Keratinocyte (primary cell): Measurements from ENCODE around the gene MFSD6. TPM values are rescaled to one million over a fixed set of nuclear protein-coding genes. Genes with fewer than 3 reads are reported as not detected.
A peak's percentile ranks its signal among the peaks of the same experiment; 100 is the strongest.

ENCODE experiments used
- DNase-seq: peaks from one replicate; pipeline ENCODE4 v3.0.0-alpha.2; 2011; ENCODE audit warnings: low read depth, missing footprints, low spot score
- FAIRE-seq: peaks from 2 replicates; lab custom pipeline; 2011; peaks lifted over from hg19 to GRCh38; lab: Jason Lieb, UNC
- H2AFZ ChIP-seq: 2 replicates; pipeline ENCODE4 v1.6.0; 2012; ENCODE audit warnings: low read length, control low read depth, inconsistent platforms; ENCODE audit not compliant: control insufficient read depth
- H3K27ac ChIP-seq: 2 replicates; pipeline ENCODE4 v1.5.1; 2011; ENCODE audit warnings: low read length; ENCODE audit not compliant: control insufficient read depth, insufficient read depth
- H3K27me3 ChIP-seq: 3 replicates; pipeline ENCODE4 v1.6.0; 2011; ENCODE audit warnings: low read length; ENCODE audit not compliant: control insufficient read depth, insufficient read depth; ENCODE audit errors: extremely low read depth
- H3K36me3 ChIP-seq, 2 experiments: 2 replicates in 1 of 2; 3 replicates in 1 of 2; pipeline ENCODE4 v1.5.1; 2011; ENCODE audit warnings: low read length in 2 of 2, mild to moderate bottlenecking in 1 of 2; ENCODE audit not compliant: control insufficient read depth in 2 of 2, insufficient read depth in 2 of 2; ENCODE audit errors: extremely low read depth in 1 of 2
- H3K4me1 ChIP-seq: 3 replicates; pipeline ENCODE4 v1.5.1; 2011; ENCODE audit warnings: low read length; ENCODE audit not compliant: control insufficient read depth, insufficient read depth; ENCODE audit errors: extremely low read depth
- H3K4me2 ChIP-seq: 3 replicates; pipeline ENCODE4 v1.6.0; 2011; ENCODE audit warnings: low read depth, low read length; ENCODE audit not compliant: control insufficient read depth, insufficient read depth; ENCODE audit errors: extremely low read depth
- H3K4me3 ChIP-seq, 3 experiments: fragments of 200-600 bp in 1 of 3; sonication (generic) in 1 of 3; 2 replicates in 2 of 3; 3 replicates in 1 of 3; pipeline ENCODE4 v1.5.1; 2011 to 2016; ENCODE audit warnings: low read length in 3 of 3, mild to moderate bottlenecking in 3 of 3, control low read depth in 2 of 3, inconsistent platforms in 1 of 3, low read depth in 1 of 3, mixed read lengths in 1 of 3, mixed run types in 1 of 3, moderate library complexity in 1 of 3; ENCODE audit not compliant: control insufficient read depth in 2 of 3, insufficient read depth in 2 of 3; ENCODE audit errors: extremely low read depth in 1 of 3
- H3K79me2 ChIP-seq: 2 replicates; pipeline ENCODE4 v1.6.0; 2012; ENCODE audit warnings: low read length; ENCODE audit not compliant: control insufficient read depth, insufficient read depth
- H3K9ac ChIP-seq: 3 replicates; pipeline ENCODE4 v1.6.0; 2011; ENCODE audit warnings: low read length; ENCODE audit not compliant: control insufficient read depth, insufficient read depth; ENCODE audit errors: extremely low read depth
- H3K9me1 ChIP-seq: 3 replicates; pipeline ENCODE4 v1.6.0; 2011; ENCODE audit warnings: low read length; ENCODE audit not compliant: control insufficient read depth, insufficient read depth; ENCODE audit errors: extremely low read depth
- H3K9me3 ChIP-seq: 2 replicates; pipeline ENCODE4 v1.5.1; 2012; ENCODE audit warnings: low read depth, low read length; ENCODE audit not compliant: control insufficient read depth
- H4K20me1 ChIP-seq: 3 replicates; pipeline ENCODE4 v1.6.0; 2011; ENCODE audit warnings: low read length; ENCODE audit not compliant: control insufficient read depth, insufficient read depth; ENCODE audit errors: extremely low read depth
- EZH2 ChIP-seq: IDR thresholded peaks from one replicate; pipeline ENCODE4 v1.6.1; 2012; ENCODE audit warnings: inconsistent platforms, mild to moderate bottlenecking, low read length, moderate library complexity
- dilution Hi-C: fragments of 300-500 bp; cut with MboI; formaldehyde crosslinking; loops from one replicate; pipeline ENCODE4 v1.7.0; 2020; ENCODE audit warnings: low sequenced_read_pairs; ENCODE audit not compliant: extremely low pct_ligation_motif_present
- polyA plus RNA-seq, 5 experiments: library from polyadenylated mRNA; depleted of rRNA in 3 of 5; stranded (reverse) in 3 of 5; stranded (forward) in 1 of 5; unstranded in 1 of 5; fragments of >200 nt; gene quantifications; 1 replicate in 1 of 5; 2 replicates in 3 of 5; 3 replicates in 1 of 5; pipeline versions ENCODE4 v1.2.1 to v1.2.3, GENCODE V29; 2011 to 2012; ENCODE audit warnings: missing spikeins in 2 of 5, low read depth in 1 of 5, low replicate concordance in 1 of 5
- TF ChIP-seq, protein P1 (sequence below), 3 experiments: IDR thresholded peaks in 1 of 3; conservative IDR thresholded peaks in 1 of 3; optimal IDR thresholded peaks in 1 of 3; 2 replicates in 2 of 3; 3 replicates in 1 of 3; pipeline versions ENCODE3 to v1.5.1; 2011; ENCODE audit warnings: low read length in 3 of 3, mild to moderate bottlenecking in 3 of 3, moderate library complexity in 2 of 3, control low read depth in 1 of 3, inconsistent platforms in 1 of 3; ENCODE audit not compliant: insufficient read depth in 2 of 3; ENCODE audit errors: extremely low read depth in 1 of 3

The MFSD6 gene
- polyA plus RNA-seq, 1 donor (not counting 4 experiments of a cell fraction or from before 2014, with no cell fraction given) = 11.0 TPM

GRCh38 chr2:190530248-190530900 is 122.2 kb downstream of the MFSD6 start:
- H3K27ac ChIP-seq = no peak overlapping the region
- TF ChIP-seq, protein P1, sequence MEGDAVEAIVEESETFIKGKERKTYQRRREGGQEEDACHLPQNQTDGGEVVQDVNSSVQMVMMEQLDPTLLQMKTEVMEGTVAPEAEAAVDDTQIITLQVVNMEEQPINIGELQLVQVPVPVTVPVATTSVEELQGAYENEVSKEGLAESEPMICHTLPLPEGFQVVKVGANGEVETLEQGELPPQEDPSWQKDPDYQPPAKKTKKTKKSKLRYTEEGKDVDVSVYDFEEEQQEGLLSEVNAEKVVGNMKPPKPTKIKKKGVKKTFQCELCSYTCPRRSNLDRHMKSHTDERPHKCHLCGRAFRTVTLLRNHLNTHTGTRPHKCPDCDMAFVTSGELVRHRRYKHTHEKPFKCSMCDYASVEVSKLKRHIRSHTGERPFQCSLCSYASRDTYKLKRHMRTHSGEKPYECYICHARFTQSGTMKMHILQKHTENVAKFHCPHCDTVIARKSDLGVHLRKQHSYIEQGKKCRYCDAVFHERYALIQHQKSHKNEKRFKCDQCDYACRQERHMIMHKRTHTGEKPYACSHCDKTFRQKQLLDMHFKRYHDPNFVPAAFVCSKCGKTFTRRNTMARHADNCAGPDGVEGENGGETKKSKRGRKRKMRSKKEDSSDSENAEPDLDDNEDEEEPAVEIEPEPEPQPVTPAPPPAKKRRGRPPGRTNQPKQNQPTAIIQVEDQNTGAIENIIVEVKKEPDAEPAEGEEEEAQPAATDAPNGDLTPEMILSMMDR (optimal IDR thresholded peaks at IDR 0.05 in 1 of 3, IDR thresholded peaks at IDR 0.05 in 1 of 3, conservative IDR thresholded peaks at IDR 0.05 in 1 of 3; ENCODE audit: extremely low read depth in 1 of 3, insufficient read depth in 2 of 3, low read length in 3 of 3) = no peak
- TF ChIP-seq EZH2 = no peak
- H3K79me2 ChIP-seq = peaks cover 3% of the 10 kb centered on the region
- H3K9me1 ChIP-seq = no peaks in the 10 kb centered on the region
- no peaks in the 10 kb centered on the region for H3K27me3 ChIP-seq
- no peaks in the 10 kb centered on the region for H3K36me3 ChIP-seq
- no peaks in the 10 kb centered on the region for H4K20me1 ChIP-seq
- no peaks in the 10 kb centered on the region for H3K9me3 ChIP-seq
- H3K4me3 ChIP-seq = no peak overlapping the region
- no peak overlapping the region for H3K4me2 ChIP-seq
- FAIRE-seq (no peak), DNase-seq (no peak)
- peak overlapping the region; percentile 65 for H2AFZ ChIP-seq
- no peak overlapping the region for H3K9ac ChIP-seq
- H3K4me1 ChIP-seq = peaks cover 33% of the 10 kb centered on the region
- dilution Hi-C loops = no loop called here

DNA sequence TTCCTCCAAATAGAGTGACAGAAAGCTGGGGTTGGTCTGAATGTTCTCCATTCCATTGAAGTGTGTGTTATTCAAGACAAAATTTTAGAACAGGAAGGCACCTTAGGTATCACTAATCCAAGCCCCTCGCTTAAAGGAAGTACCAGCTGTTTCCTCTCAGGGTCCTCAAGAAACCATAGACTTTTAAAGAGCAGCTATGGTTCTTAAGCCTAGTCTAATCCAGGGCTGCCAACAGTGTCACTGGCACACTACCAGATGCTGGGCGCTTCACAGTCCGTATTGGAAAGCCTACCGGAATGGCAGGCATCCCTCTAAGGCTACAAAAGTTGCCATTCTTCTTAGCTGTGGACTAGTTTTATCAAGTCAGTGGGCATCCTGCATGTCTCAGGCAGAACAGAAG is 124.4 kb downstream of the MFSD6 start:
- H3K79me2 ChIP-seq = peaks cover 3% of the 10 kb centered on the region
- H3K9ac ChIP-seq = no peak overlapping the region
- no peaks in the 10 kb centered on the region for H3K9me1 ChIP-seq
- DNase-seq (no peak), FAIRE-seq (no peak)
- dilution Hi-C loops = no loop called here
- no peak overlapping the region for H3K4me3 ChIP-seq
- peak overlapping the region; percentile 12 for H3K4me2 ChIP-seq
- no peaks in the 10 kb centered on the region for H4K20me1 ChIP-seq
- peak overlapping the region; percentile 17 for H2AFZ ChIP-seq
- no peak overlapping the region for H3K27ac ChIP-seq
- no peaks in the 10 kb centered on the region for H3K36me3 ChIP-seq
- no peaks in the 10 kb centered on the region for H3K9me3 ChIP-seq
- H3K27me3 ChIP-seq = no peaks in the 10 kb centered on the region
- peaks cover 36% of the 10 kb centered on the region for H3K4me1 ChIP-seq
- TF ChIP-seq, protein P1 (optimal IDR thresholded peaks at IDR 0.05 in 1 of 3, IDR thresholded peaks at IDR 0.05 in 1 of 3, conservative IDR thresholded peaks at IDR 0.05 in 1 of 3; ENCODE audit: extremely low read depth in 1 of 3, insufficient read depth in 2 of 3, low read length in 3 of 3) = no peak
- no peak for TF ChIP-seq EZH2
